NCI-H748 treated with DMSO at 0.1 percent for 48 hours (cell line): ENCODE data around the gene MRGPRD.
"Not testable (repeated sequence)": the region's sequence is repeated elsewhere in the genome, so short reads cannot be mapped to it uniquely, and the experiment has no call there.

Experiments used
- DNase-seq: peaks from one replicate; lab custom pipeline; 2025; lab: John Stamatoyannopoulos, UW

MRGPRD gene

GRCh38 chr11:68993546-68993945, 12.8 kb upstream of the MRGPRD start:
- no peak for DNase-seq

- no peak for DNase-seq
These were observed 12.0 kb upstream of the MRGPRD start for GRCh38 chr11:68992743-68993255.

- no peak for DNase-seq
These were observed 10.4 kb upstream of the MRGPRD start for GRCh38 chr11:68990995-68991780.

GRCh38 chr11:68989936-68990606, 9.3 kb upstream of the MRGPRD start:
- no peak for DNase-seq

- no peak for DNase-seq
These were observed 7.7 kb upstream of the MRGPRD start for GRCh38 chr11:68988491-68988890.

- DNase-seq, result no peak
These were observed 6.4 kb upstream of the MRGPRD start for GRCh38 chr11:68987211-68987610.

- DNase-seq, result no peak
These were observed 3.0 kb upstream of the MRGPRD start for GRCh38 chr11:68983801-68984200.

GRCh38 chr11:68982134-68982533, 1.3 kb upstream of the MRGPRD start:
- no peak for DNase-seq

GRCh38 chr11:68979931-68980775, 633 bp downstream of the MRGPRD start:
- no peak for DNase-seq

GRCh38 chr11:68978931-68979594, 1.7 kb downstream of the MRGPRD start:
- no peak for DNase-seq

GRCh38 chr11:68978626-68978930, 2.2 kb downstream of the MRGPRD start:
- DNase-seq, result no peak

- DNase-seq, result no peak
These were observed 2.8 kb downstream of the MRGPRD start for GRCh38 chr11:68977781-68978625.

GRCh38 chr11:68976563-68976962, 4.2 kb downstream of the MRGPRD start:
- DNase-seq, result no peak

- DNase-seq, result no peak
These were observed 4.7 kb downstream of the MRGPRD start for GRCh38 chr11:68976095-68976494.

GRCh38 chr11:68974421-68975194, 6.2 kb downstream of the MRGPRD start:
- DNase-seq, result no peak

- not testable (repeated sequence) for DNase-seq
These were observed 7.1 kb downstream of the MRGPRD start for GRCh38 chr11:68973706-68974105.

- DNase-seq, result no peak
These were observed 7.6 kb downstream of the MRGPRD start for GRCh38 chr11:68973219-68973618.

GRCh38 chr11:68970921-68971636, 9.7 kb downstream of the MRGPRD start:
- no peak for DNase-seq

GRCh38 chr11:68969386-68969785, 11.4 kb downstream of the MRGPRD start:
- no peak for DNase-seq
